Keratinocyte (primary cell): Measurements from ENCODE around the gene ARHGAP22. TPM values are rescaled to one million over a fixed set of nuclear protein-coding genes. Genes with fewer than 3 reads are reported as not detected.

Experiments used
- DNase-seq: peaks from one replicate; pipeline ENCODE4 v3.0.0-alpha.2; 2011; ENCODE audit warnings: low read depth, missing footprints, low spot score
- FAIRE-seq: peaks from 2 replicates; lab custom pipeline; 2011; peaks lifted over from hg19 to GRCh38; lab: Jason Lieb, UNC
- H2AFZ ChIP-seq: 2 replicates; pipeline ENCODE4 v1.6.0; 2012; ENCODE audit warnings: low read length, control low read depth, inconsistent platforms; ENCODE audit not compliant: control insufficient read depth
- H3K27ac ChIP-seq: 2 replicates; pipeline ENCODE4 v1.5.1; 2011; ENCODE audit warnings: low read length; ENCODE audit not compliant: control insufficient read depth, insufficient read depth
- H3K27me3 ChIP-seq: 3 replicates; pipeline ENCODE4 v1.6.0; 2011; ENCODE audit warnings: low read length; ENCODE audit not compliant: control insufficient read depth, insufficient read depth; ENCODE audit errors: extremely low read depth
- H3K36me3 ChIP-seq, 2 experiments: 2 replicates in 1 of 2; 3 replicates in 1 of 2; pipeline ENCODE4 v1.5.1; 2011; ENCODE audit warnings: low read length in 2 of 2, mild to moderate bottlenecking in 1 of 2; ENCODE audit not compliant: control insufficient read depth in 2 of 2, insufficient read depth in 2 of 2; ENCODE audit errors: extremely low read depth in 1 of 2
- H3K4me1 ChIP-seq: 3 replicates; pipeline ENCODE4 v1.5.1; 2011; ENCODE audit warnings: low read length; ENCODE audit not compliant: control insufficient read depth, insufficient read depth; ENCODE audit errors: extremely low read depth
- H3K4me2 ChIP-seq: 3 replicates; pipeline ENCODE4 v1.6.0; 2011; ENCODE audit warnings: low read depth, low read length; ENCODE audit not compliant: control insufficient read depth, insufficient read depth; ENCODE audit errors: extremely low read depth
- H3K4me3 ChIP-seq, 3 experiments: fragments of 200-600 bp in 1 of 3; sonication (generic) in 1 of 3; 2 replicates in 2 of 3; 3 replicates in 1 of 3; pipeline ENCODE4 v1.5.1; 2011 to 2016; ENCODE audit warnings: low read length in 3 of 3, mild to moderate bottlenecking in 3 of 3, control low read depth in 2 of 3, inconsistent platforms in 1 of 3, low read depth in 1 of 3, mixed read lengths in 1 of 3, mixed run types in 1 of 3, moderate library complexity in 1 of 3; ENCODE audit not compliant: control insufficient read depth in 2 of 3, insufficient read depth in 2 of 3; ENCODE audit errors: extremely low read depth in 1 of 3
- H3K79me2 ChIP-seq: 2 replicates; pipeline ENCODE4 v1.6.0; 2012; ENCODE audit warnings: low read length; ENCODE audit not compliant: control insufficient read depth, insufficient read depth
- H3K9ac ChIP-seq: 3 replicates; pipeline ENCODE4 v1.6.0; 2011; ENCODE audit warnings: low read length; ENCODE audit not compliant: control insufficient read depth, insufficient read depth; ENCODE audit errors: extremely low read depth
- H3K9me1 ChIP-seq: 3 replicates; pipeline ENCODE4 v1.6.0; 2011; ENCODE audit warnings: low read length; ENCODE audit not compliant: control insufficient read depth, insufficient read depth; ENCODE audit errors: extremely low read depth
- H3K9me3 ChIP-seq: 2 replicates; pipeline ENCODE4 v1.5.1; 2012; ENCODE audit warnings: low read depth, low read length; ENCODE audit not compliant: control insufficient read depth
- H4K20me1 ChIP-seq: 3 replicates; pipeline ENCODE4 v1.6.0; 2011; ENCODE audit warnings: low read length; ENCODE audit not compliant: control insufficient read depth, insufficient read depth; ENCODE audit errors: extremely low read depth
- EZH2 ChIP-seq: IDR thresholded peaks from one replicate; pipeline ENCODE4 v1.6.1; 2012; ENCODE audit warnings: inconsistent platforms, mild to moderate bottlenecking, low read length, moderate library complexity
- dilution Hi-C: fragments of 300-500 bp; cut with MboI; formaldehyde crosslinking; loops from one replicate; pipeline ENCODE4 v1.7.0; 2020; ENCODE audit warnings: low sequenced_read_pairs; ENCODE audit not compliant: extremely low pct_ligation_motif_present
- polyA plus RNA-seq, 5 experiments: library from polyadenylated mRNA; depleted of rRNA in 3 of 5; stranded (reverse) in 3 of 5; stranded (forward) in 1 of 5; unstranded in 1 of 5; fragments of >200 nt; gene quantifications; 1 replicate in 1 of 5; 2 replicates in 3 of 5; 3 replicates in 1 of 5; pipeline versions ENCODE4 v1.2.1 to v1.2.3, GENCODE V29; 2011 to 2012; ENCODE audit warnings: missing spikeins in 2 of 5, low read depth in 1 of 5, low replicate concordance in 1 of 5
- TF ChIP-seq, protein P1 (sequence below), 3 experiments: IDR thresholded peaks in 1 of 3; conservative IDR thresholded peaks in 1 of 3; optimal IDR thresholded peaks in 1 of 3; 2 replicates in 2 of 3; 3 replicates in 1 of 3; pipeline versions ENCODE3 to v1.5.1; 2011; ENCODE audit warnings: low read length in 3 of 3, mild to moderate bottlenecking in 3 of 3, moderate library complexity in 2 of 3, control low read depth in 1 of 3, inconsistent platforms in 1 of 3; ENCODE audit not compliant: insufficient read depth in 2 of 3; ENCODE audit errors: extremely low read depth in 1 of 3

ARHGAP22 gene
- polyA plus RNA-seq, 1 donor (not counting 4 experiments of a cell fraction or from before 2014, with no cell fraction given), result 4.9 TPM

DNA sequence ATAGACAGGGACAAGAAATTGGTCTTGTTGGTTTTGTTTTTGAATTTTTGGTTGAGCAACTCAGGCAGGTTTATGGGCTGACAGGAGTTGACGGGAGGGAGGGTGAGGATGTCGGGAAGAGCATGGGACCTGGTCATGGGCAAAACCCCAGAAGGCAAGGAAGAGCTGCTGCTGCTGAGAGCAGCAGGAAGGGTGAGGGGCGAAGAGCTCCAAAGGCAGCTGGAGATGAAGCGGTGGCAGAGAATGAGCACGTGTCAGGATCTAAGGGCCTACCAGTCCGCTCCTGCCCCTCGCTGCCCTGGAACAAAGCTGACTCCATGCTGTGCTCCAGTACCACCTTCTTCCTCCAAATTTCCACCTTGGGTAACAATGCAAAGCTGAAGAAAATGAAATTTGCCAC, 84.3 kb downstream of the ARHGAP22 start:
- no peak overlapping the region for H3K9ac ChIP-seq
- peaks cover 41% of the 10 kb centered on the region for H3K27me3 ChIP-seq
- H3K4me3 ChIP-seq, result no peak overlapping the region
- no peaks in the 10 kb centered on the region for H3K9me3 ChIP-seq
- TF ChIP-seq, protein P1, sequence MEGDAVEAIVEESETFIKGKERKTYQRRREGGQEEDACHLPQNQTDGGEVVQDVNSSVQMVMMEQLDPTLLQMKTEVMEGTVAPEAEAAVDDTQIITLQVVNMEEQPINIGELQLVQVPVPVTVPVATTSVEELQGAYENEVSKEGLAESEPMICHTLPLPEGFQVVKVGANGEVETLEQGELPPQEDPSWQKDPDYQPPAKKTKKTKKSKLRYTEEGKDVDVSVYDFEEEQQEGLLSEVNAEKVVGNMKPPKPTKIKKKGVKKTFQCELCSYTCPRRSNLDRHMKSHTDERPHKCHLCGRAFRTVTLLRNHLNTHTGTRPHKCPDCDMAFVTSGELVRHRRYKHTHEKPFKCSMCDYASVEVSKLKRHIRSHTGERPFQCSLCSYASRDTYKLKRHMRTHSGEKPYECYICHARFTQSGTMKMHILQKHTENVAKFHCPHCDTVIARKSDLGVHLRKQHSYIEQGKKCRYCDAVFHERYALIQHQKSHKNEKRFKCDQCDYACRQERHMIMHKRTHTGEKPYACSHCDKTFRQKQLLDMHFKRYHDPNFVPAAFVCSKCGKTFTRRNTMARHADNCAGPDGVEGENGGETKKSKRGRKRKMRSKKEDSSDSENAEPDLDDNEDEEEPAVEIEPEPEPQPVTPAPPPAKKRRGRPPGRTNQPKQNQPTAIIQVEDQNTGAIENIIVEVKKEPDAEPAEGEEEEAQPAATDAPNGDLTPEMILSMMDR (optimal IDR thresholded peaks at IDR 0.05 in 1 of 3, IDR thresholded peaks at IDR 0.05 in 1 of 3, conservative IDR thresholded peaks at IDR 0.05 in 1 of 3; ENCODE audit: extremely low read depth in 1 of 3, insufficient read depth in 2 of 3, low read length in 3 of 3), result no peak
- no peak for TF ChIP-seq EZH2
- H4K20me1 ChIP-seq, result no peaks in the 10 kb centered on the region
- no peak for FAIRE-seq
- no peak overlapping the region for H3K27ac ChIP-seq
- H3K36me3 ChIP-seq, result no peaks in the 10 kb centered on the region
- no peak overlapping the region for H2AFZ ChIP-seq
- no peak for DNase-seq
- peaks cover 5% of the 10 kb centered on the region for H3K4me1 ChIP-seq
- H3K79me2 ChIP-seq, result no peaks in the 10 kb centered on the region
- dilution Hi-C loops, result no loop called here
- H3K4me2 ChIP-seq, result no peak overlapping the region
- H3K9me1 ChIP-seq, result no peaks in the 10 kb centered on the region

DNA sequence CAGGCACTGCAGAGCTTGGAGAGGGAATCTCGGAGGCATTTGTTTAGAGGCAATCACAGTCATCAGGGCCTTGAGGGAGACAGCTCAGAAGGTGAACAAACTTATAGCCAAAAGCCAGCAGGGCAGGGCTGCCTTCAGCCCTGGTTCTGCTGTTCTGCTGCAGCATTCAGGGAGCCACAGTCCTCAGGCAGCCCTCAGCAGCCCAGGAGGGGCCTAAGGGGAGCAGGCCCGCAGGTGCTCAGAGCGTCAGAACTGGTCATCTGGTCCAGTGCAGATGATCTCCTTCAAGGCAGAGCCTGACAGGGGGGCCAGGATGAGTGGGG, 84.7 kb downstream of the ARHGAP22 start:
- Histone ChIP-seq H3K79me2 (no peaks in the 10 kb centered on the region), H3K9me1 (no peaks in the 10 kb centered on the region), H3K27ac (no peak overlapping the region), H2AFZ (no peak overlapping the region), H3K36me3 (no peaks in the 10 kb centered on the region), H3K4me1 (peaks cover 5% of the 10 kb centered on the region), H3K4me2 (no peak overlapping the region), H3K9me3 (no peaks in the 10 kb centered on the region), H3K9ac (no peak overlapping the region), H3K4me3 (no peak overlapping the region), H4K20me1 (no peaks in the 10 kb centered on the region), H3K27me3 (peaks cover 38% of the 10 kb centered on the region)
- DNase-seq (no peak), FAIRE-seq (no peak)
- dilution Hi-C loops, result no loop called here
- TF ChIP-seq, protein P1 (optimal IDR thresholded peaks at IDR 0.05 in 1 of 3, IDR thresholded peaks at IDR 0.05 in 1 of 3, conservative IDR thresholded peaks at IDR 0.05 in 1 of 3; ENCODE audit: extremely low read depth in 1 of 3, insufficient read depth in 2 of 3, low read length in 3 of 3), result no peak
- TF ChIP-seq EZH2, result no peak
